Ovary (tissue), 9 donors: Measurements from ENCODE around the gene STIL. TPM values are rescaled to one million over a fixed set of nuclear protein-coding genes. Genes with fewer than 3 reads are reported as not detected.

Experiments
- DNase-seq, 5 donors: peaks; one replicate each; pipeline ENCODE4 v3.0.0-alpha.2; 2019 to 2020
- H3K27ac ChIP-seq, 2 donors: fragments of 200-600 bp; one replicate each; pipeline versions ENCODE4 v1.5.1 to v1.8.0; 2019 to 2022
- H3K27me3 ChIP-seq: fragments of 200-600 bp; one replicate; pipeline ENCODE4 v1.8.0; 2022
- H3K36me3 ChIP-seq: fragments of 200-600 bp; sonication (generic); one replicate; pipeline ENCODE4 v1.5.1; 2019
- H3K4me1 ChIP-seq: one replicate; pipeline ENCODE4 v1.8.1; 2013; ENCODE audit warnings: mild to moderate bottlenecking, moderate library complexity; ENCODE audit not compliant: insufficient read depth
- H3K4me3 ChIP-seq: fragments of 200-600 bp; sonication (generic); one replicate; pipeline ENCODE4 v1.5.1; 2017
- H3K9me3 ChIP-seq, 2 donors: fragments of 200-600 bp in 1 of 2; sonication (generic) in 1 of 2; one replicate each; pipeline versions ENCODE4 v1.5.1 to v1.8.1; 2013 to 2019; ENCODE audit warnings: mild to moderate bottlenecking in 1 of 2, moderate library complexity in 1 of 2
- CTCF ChIP-seq, 3 donors: fragments of 450-650 bp in 2 of 3; fragments of 200-600 bp in 1 of 3; IDR thresholded peaks; one replicate each; pipeline versions ENCODE4 v1.5.1 to v1.8.0; 2016 to 2022; ENCODE audit warnings: antibody characterized with exemption in 3 of 3, mild to moderate bottlenecking in 1 of 3
- EP300 ChIP-seq: sonication (generic); formaldehyde crosslinking; IDR thresholded peaks from one replicate; pipeline ENCODE4 v1.6.1; 2017; ENCODE audit warnings: antibody characterized with exemption
- POLR2A ChIP-seq: fragments of 450-650 bp; IDR thresholded peaks from one replicate; pipeline ENCODE4 v1.6.1; 2017; ENCODE audit warnings: antibody characterized with exemption, mild to moderate bottlenecking, moderate library complexity
- WGBS, 3 donors: extraction: QIAGEN DNeasy Blood & Tissue Kit in 1 of 3; methylation state at CpG; one replicate each; pipeline versions ENCODE4 v1.1.5 to v1.1.7; 2013 to 2017; 5-methylcytosine and 5-hydroxymethylcytosine counted together
- intact Hi-C, 4 donors: fragments of 100-400 bp; cut with DNase I; formaldehyde crosslinking; loops; one replicate each; pipeline versions ENCODE4 v1.11.0 to v1.15.1; 2022 to 2023
- polyA plus RNA-seq, 2 donors: library from polyadenylated mRNA; stranded (reverse); fragments of 200-250 nt in 1 of 2; fragments of 350-450 nt in 1 of 2; fragmentation: Illumina TruSeq in 1 of 2; extraction: RNeasy Lipid Tissue Mini Kit (QIAGEN cat#74804) in 1 of 2; gene quantifications; one replicate each; pipeline ENCODE4 v1.2.3, GENCODE V29; 2013 to 2014
- total RNA-seq, 7 donors: library from RNA; depleted of rRNA in 2 of 7; stranded (reverse); fragments of >200 nt in 2 of 7; fragmentation: NEBNext Ultra II Directional in 3 of 7; extraction: Animal tissue kit (Norgen Biotek cat#: 25700) in 3 of 7; gene quantifications; one replicate each; pipeline versions ENCODE4 v1.1.0 to v1.2.4, GENCODE V29; 2016 to 2023
- donor health status: DM: no; HTN: no; CAD: no; lungs with moderate emphysema.
- donor health status: DM: no; HTN: no; CAD: no.
- donor health status: Bipolar disorder and iron deficiency.
- donor health status: DM: yes; HTN: yes; CAD: no.
- donor health status: DM: no; HTN: no; CAD: no.
- donor health status: DM: yes; HTN: yes; CAD: no.

The STIL gene
- total and polyA plus RNA-seq, 9 donors, result 0.60 to 2.3 (median 1.0) TPM

- WGBS, 3 donors, result 47 to 63% (median 51%) methylated on average over 12 of the region's 12 CpGs
- no peak for DNase-seq
Measured at GRCh38 chr1:47216278-47217059, 97.5 kb downstream of the STIL start.

GRCh38 chr1:47215713-47216112 lies 98.2 kb downstream of the STIL start:
- Histone ChIP-seq H3K27ac (no peak overlapping the region), H3K36me3 (no peaks in the 10 kb centered on the region), H3K4me1 (no peaks in the 10 kb centered on the region), H3K9me3 (no peaks in the 10 kb centered on the region), H3K4me3 (no peak overlapping the region), H3K27me3 (no peaks in the 10 kb centered on the region)
- TF ChIP-seq EP300 (no peak), POLR2A (no peak), CTCF (IDR thresholded peaks at IDR 0.05) (no peak)
- 90 to 95% (median 92%) methylated on average over 4 of the region's 4 CpGs for WGBS, 3 donors
- no peak for DNase-seq
- intact Hi-C loops, result no loop called here

More at GRCh38 chr1:47216278-47217059, 97.5 kb downstream of the STIL start:
- H3K27ac ChIP-seq, result no peak overlapping the region
- no peaks in the 10 kb centered on the region for H3K9me3 ChIP-seq
- no peak for TF ChIP-seq EP300
- no peak for TF ChIP-seq POLR2A
- no peak for TF ChIP-seq CTCF (IDR thresholded peaks at IDR 0.05)
- no peaks in the 10 kb centered on the region for H3K36me3 ChIP-seq
- H3K4me1 ChIP-seq, result no peaks in the 10 kb centered on the region
- H3K27me3 ChIP-seq, result no peaks in the 10 kb centered on the region
- no peak overlapping the region for H3K4me3 ChIP-seq
- intact Hi-C loops, result no loop called here

- no peaks in the 10 kb centered on the region for H3K9me3 ChIP-seq
- H3K27ac ChIP-seq, result no peak overlapping the region
- no peaks in the 10 kb centered on the region for H3K36me3 ChIP-seq
- intact Hi-C loops, result no loop called here
- H3K4me3 ChIP-seq, result no peak overlapping the region
- TF ChIP-seq CTCF (IDR thresholded peaks at IDR 0.05) (no peak), EP300 (no peak), POLR2A (no peak)
- H3K4me1 ChIP-seq, result no peaks in the 10 kb centered on the region
- no peak for DNase-seq
- H3K27me3 ChIP-seq, result no peaks in the 10 kb centered on the region
- 81 to 83% (median 81%) methylated on average over 3 of the region's 3 CpGs for WGBS, 3 donors
Measured at GRCh38 chr1:47214549-47214948, 99.4 kb downstream of the STIL start.

- no peaks in the 10 kb centered on the region for H3K9me3 ChIP-seq
- H3K4me1 ChIP-seq, result no peaks in the 10 kb centered on the region
- no peak overlapping the region for H3K4me3 ChIP-seq
- TF ChIP-seq POLR2A (no peak), CTCF (IDR thresholded peaks at IDR 0.05) (no peak), EP300 (no peak)
- H3K27me3 ChIP-seq, result no peaks in the 10 kb centered on the region
- intact Hi-C loops, result no loop called here
- no peaks in the 10 kb centered on the region for H3K36me3 ChIP-seq
- 80 to 88% (median 82%) methylated on average over 11 of the region's 11 CpGs for WGBS, 3 donors
- DNase-seq, result no peak
- no peak overlapping the region for H3K27ac ChIP-seq
Measured at GRCh38 chr1:47213230-47213963, 100.5 kb downstream of the STIL start.
